Neural cell (in vitro differentiated cells): Measurements from ENCODE around the gene F5. TPM values are rescaled to one million over a fixed set of nuclear protein-coding genes. Genes with fewer than 3 reads are reported as not detected.
"Not testable (repeated sequence)": the region's sequence is repeated elsewhere in the genome, so short reads cannot be mapped to it uniquely, and the experiment has no call there.

ENCODE experiments used
- H2AFZ ChIP-seq: fragments of 200-600, 300-800 bp; sonication (generic), shearing (Covaris generic); 2 replicates; pipeline ENCODE4 v1.6.0; 2014; ENCODE audit warnings: low read depth, mild to moderate bottlenecking, antibody characterized with exemption, low read length, moderate library complexity
- H3F3A ChIP-seq: fragments of 200-600 bp; shearing (Covaris generic); 2 replicates; pipeline ENCODE4 v1.6.1; 2016; ENCODE audit warnings: mild to moderate bottlenecking, moderate library complexity, mixed read lengths, antibody characterized with exemption, low read length; ENCODE audit not compliant: insufficient read depth, poor library complexity, severe bottlenecking
- H3K27ac ChIP-seq: fragments of 200-600, 300-800 bp; sonication (generic), shearing (Covaris generic); 2 replicates; pipeline ENCODE4 v1.5.1; 2014; ENCODE audit warnings: mild to moderate bottlenecking, low read length, moderate library complexity
- H3K27me3 ChIP-seq: fragments of 300-800, 200-600 bp; sonication (generic), shearing (Covaris generic); 2 replicates; pipeline ENCODE4 v1.6.0; 2014; ENCODE audit warnings: mild to moderate bottlenecking, low read depth, low read length, moderate library complexity; ENCODE audit not compliant: insufficient read depth
- H3K36me3 ChIP-seq: fragments of 300-800, 200-600 bp; sonication (generic), shearing (Covaris generic); 2 replicates; pipeline ENCODE4 v1.5.1; 2014; ENCODE audit warnings: mild to moderate bottlenecking, antibody characterized with exemption, low read length, moderate library complexity; ENCODE audit not compliant: insufficient read depth
- H3K4me2 ChIP-seq: fragments of 300-800, 200-600 bp; sonication (generic), shearing (Covaris generic); 2 replicates; pipeline ENCODE4 v1.6.0; 2014; ENCODE audit warnings: mild to moderate bottlenecking, low read length
- H3K4me3 ChIP-seq: fragments of 300-800, 200-600 bp; sonication (generic), shearing (Covaris generic); 2 replicates; pipeline ENCODE4 v1.5.1; 2014; ENCODE audit warnings: mild to moderate bottlenecking, low read length, moderate library complexity
- H3K79me2 ChIP-seq: fragments of 200-600 bp; shearing (Covaris generic); replicated peaks from 2 replicates; pipeline ENCODE4 v1.6.0; 2014; ENCODE audit warnings: mild to moderate bottlenecking, low read length, moderate library complexity; ENCODE audit not compliant: insufficient read depth
- H3K9ac ChIP-seq: fragments of 300-800, 200-600 bp; sonication (generic), shearing (Covaris generic); 2 replicates; pipeline ENCODE4 v1.6.1; 2016; ENCODE audit warnings: mild to moderate bottlenecking, low read length, mixed read lengths
- H3K9me2 ChIP-seq: fragments of 200-600 bp; shearing (Covaris generic); 2 replicates; pipeline ENCODE4 v1.6.1; 2016; ENCODE audit warnings: mild to moderate bottlenecking, low read length, mixed read lengths; ENCODE audit not compliant: insufficient read depth
- H3K9me3 ChIP-seq: fragments of 200-600, 300-800 bp; sonication (generic), shearing (Covaris generic); 2 replicates; pipeline ENCODE4 v1.6.1; 2016; ENCODE audit warnings: mild to moderate bottlenecking, mixed run types, low read length, moderate library complexity, mixed read lengths
- H4K20me1 ChIP-seq: fragments of 200-600 bp; shearing (Covaris generic); 2 replicates; pipeline ENCODE4 v1.6.1; 2016; ENCODE audit warnings: mild to moderate bottlenecking, mixed run types; ENCODE audit not compliant: insufficient read depth
- CTCF ChIP-seq: fragments of 450-650 bp; IDR thresholded peaks from 2 replicates; pipeline ENCODE4 v1.5.1; 2014; ENCODE audit warnings: antibody characterized with exemption, mild to moderate bottlenecking, moderate library complexity; ENCODE audit not compliant: poor library complexity, severe bottlenecking
- EP300 ChIP-seq: fragments of 450-650 bp; conservative IDR thresholded peaks from 2 replicates; pipeline ENCODE4 v1.6.1; 2014; ENCODE audit warnings: antibody characterized with exemption, mild to moderate bottlenecking, moderate library complexity; ENCODE audit not compliant: poor library complexity, severe bottlenecking
- EZH2 ChIP-seq: fragments of 200-600, 300-800 bp; shearing (Covaris generic), sonication (generic); IDR thresholded peaks from 2 replicates; pipeline ENCODE4 v1.6.1; 2014; ENCODE audit warnings: antibody characterized with exemption, low read length, borderline replicate concordance, mild to moderate bottlenecking; ENCODE audit not compliant: insufficient read depth, poor library complexity, severe bottlenecking
- MXI1 ChIP-seq: fragments of 450-650 bp; conservative IDR thresholded peaks from 2 replicates; pipeline ENCODE4 v1.6.1; 2014; ENCODE audit warnings: antibody characterized with exemption, mild to moderate bottlenecking; ENCODE audit not compliant: poor library complexity, severe bottlenecking
- POLR2AphosphoS5 ChIP-seq: IDR thresholded peaks from 2 replicates; pipeline ENCODE4 v1.6.1; 2012
- RAD21 ChIP-seq: fragments of 450-650 bp; conservative IDR thresholded peaks from 2 replicates; pipeline ENCODE4 v1.6.1; 2014; ENCODE audit warnings: antibody characterized with exemption, mild to moderate bottlenecking, moderate library complexity
- SMC3 ChIP-seq: fragments of 450-650 bp; conservative IDR thresholded peaks from 2 replicates; pipeline ENCODE4 v1.6.1; 2014; ENCODE audit warnings: antibody characterized with exemption, mild to moderate bottlenecking, moderate library complexity; ENCODE audit not compliant: poor library complexity
- TAF1 ChIP-seq: IDR thresholded peaks from 2 replicates; pipeline ENCODE4 v1.6.1; 2012; ENCODE audit warnings: low read depth
- polyA plus RNA-seq: library from polyadenylated mRNA; depleted of rRNA; stranded (reverse); fragments of >200 nt; gene quantifications from 2 replicates; pipeline ENCODE4 v1.2.3, GENCODE V29; 2014
- TF ChIP-seq, protein P1 (sequence below): IDR thresholded peaks from 2 replicates; pipeline ENCODE4 v1.6.1; 2012; ENCODE audit warnings: borderline replicate concordance

The F5 gene
- polyA plus RNA-seq, 1 donor from 2014 or later, result not detected

DNA sequence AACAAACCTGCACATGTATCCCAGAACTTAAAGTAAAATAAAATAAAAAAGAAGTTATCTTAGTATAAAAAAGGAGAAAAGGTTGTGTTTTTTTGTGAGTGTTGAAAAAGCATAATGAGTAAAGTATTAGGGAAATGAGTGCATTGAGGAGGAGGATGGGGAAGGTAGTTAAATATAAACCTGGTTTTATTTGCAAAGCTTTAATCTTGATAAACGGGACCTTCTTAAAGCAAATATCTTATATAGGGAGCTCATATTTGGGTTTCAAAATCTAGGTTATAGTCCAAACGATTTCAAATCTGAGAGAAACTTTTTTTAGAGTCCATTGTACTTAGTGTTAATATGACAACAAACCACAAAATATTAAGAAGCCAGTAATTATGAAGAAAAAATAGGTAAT is 78.9 kb downstream of the F5 start:
- H3K27me3 ChIP-seq, result no peaks in the 10 kb centered on the region
- H3K79me2 ChIP-seq, result no peaks in the 10 kb centered on the region
- no peaks in the 10 kb centered on the region for H4K20me1 ChIP-seq
- H3K9me2 ChIP-seq, result no peaks in the 10 kb centered on the region
- no peak overlapping the region for H2AFZ ChIP-seq
- no peaks in the 10 kb centered on the region for H3K9me3 ChIP-seq
- H3K4me2 ChIP-seq, result no peak overlapping the region
- TF ChIP-seq, protein P1, sequence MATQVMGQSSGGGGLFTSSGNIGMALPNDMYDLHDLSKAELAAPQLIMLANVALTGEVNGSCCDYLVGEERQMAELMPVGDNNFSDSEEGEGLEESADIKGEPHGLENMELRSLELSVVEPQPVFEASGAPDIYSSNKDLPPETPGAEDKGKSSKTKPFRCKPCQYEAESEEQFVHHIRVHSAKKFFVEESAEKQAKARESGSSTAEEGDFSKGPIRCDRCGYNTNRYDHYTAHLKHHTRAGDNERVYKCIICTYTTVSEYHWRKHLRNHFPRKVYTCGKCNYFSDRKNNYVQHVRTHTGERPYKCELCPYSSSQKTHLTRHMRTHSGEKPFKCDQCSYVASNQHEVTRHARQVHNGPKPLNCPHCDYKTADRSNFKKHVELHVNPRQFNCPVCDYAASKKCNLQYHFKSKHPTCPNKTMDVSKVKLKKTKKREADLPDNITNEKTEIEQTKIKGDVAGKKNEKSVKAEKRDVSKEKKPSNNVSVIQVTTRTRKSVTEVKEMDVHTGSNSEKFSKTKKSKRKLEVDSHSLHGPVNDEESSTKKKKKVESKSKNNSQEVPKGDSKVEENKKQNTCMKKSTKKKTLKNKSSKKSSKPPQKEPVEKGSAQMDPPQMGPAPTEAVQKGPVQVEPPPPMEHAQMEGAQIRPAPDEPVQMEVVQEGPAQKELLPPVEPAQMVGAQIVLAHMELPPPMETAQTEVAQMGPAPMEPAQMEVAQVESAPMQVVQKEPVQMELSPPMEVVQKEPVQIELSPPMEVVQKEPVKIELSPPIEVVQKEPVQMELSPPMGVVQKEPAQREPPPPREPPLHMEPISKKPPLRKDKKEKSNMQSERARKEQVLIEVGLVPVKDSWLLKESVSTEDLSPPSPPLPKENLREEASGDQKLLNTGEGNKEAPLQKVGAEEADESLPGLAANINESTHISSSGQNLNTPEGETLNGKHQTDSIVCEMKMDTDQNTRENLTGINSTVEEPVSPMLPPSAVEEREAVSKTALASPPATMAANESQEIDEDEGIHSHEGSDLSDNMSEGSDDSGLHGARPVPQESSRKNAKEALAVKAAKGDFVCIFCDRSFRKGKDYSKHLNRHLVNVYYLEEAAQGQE, result no peak
- H3K36me3 ChIP-seq, result no peaks in the 10 kb centered on the region
- H3K4me3 ChIP-seq, result no peak overlapping the region
- H3K9ac ChIP-seq, result no peak overlapping the region
- no peak overlapping the region for H3K27ac ChIP-seq
- H3F3A ChIP-seq, result no peaks in the 10 kb centered on the region

DNA sequence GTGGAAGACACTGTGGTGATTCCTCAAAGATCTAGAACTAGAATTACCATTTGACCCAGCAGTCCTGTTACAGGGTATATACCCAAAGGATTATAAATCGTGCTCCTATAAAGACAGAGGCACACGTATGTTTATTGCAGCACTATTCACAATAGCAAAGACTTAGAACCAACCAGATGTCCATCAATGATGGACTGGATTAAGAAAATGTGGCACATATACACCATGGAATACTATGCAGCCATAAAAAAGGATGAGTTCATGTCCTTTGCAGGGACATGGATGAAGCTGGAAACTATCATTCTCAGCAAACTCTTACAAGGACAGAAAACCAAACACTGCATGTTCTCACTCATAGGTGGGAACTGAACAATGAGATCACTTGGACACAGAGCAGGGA is 82.7 kb downstream of the F5 start:
- H3K4me2 ChIP-seq, H3K9ac ChIP-seq, H3K27me3 ChIP-seq, H3K36me3 ChIP-seq, H4K20me1 ChIP-seq, H3K79me2 ChIP-seq, H2AFZ ChIP-seq, H3K9me2 ChIP-seq, H3K4me3 ChIP-seq, H3K9me3 ChIP-seq, H3F3A ChIP-seq, H3K27ac ChIP-seq: not testable (repeated sequence)

DNA sequence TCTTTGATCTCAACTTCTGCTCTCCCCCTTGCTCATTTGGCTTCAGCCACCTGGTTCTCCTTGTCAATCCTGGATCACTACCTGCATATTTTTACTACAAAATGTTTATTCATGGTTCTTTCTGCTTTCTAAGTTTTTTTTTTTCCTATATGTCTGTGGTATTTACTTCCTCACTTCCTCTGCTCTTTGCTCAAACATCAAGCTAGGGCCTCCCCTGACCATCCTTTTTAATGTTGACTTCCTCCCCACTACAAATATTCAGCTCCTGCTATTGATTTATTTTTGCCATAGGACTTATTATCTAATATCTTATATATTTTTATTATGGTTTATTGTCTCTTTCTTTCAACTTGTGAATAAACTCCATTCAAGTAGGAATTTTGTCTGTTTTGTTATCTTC is 86.5 kb downstream of the F5 start:
- H2AFZ ChIP-seq, result no peak overlapping the region
- no peaks in the 10 kb centered on the region for H3K79me2 ChIP-seq
- no peaks in the 10 kb centered on the region for H4K20me1 ChIP-seq
- no peaks in the 10 kb centered on the region for H3K9me2 ChIP-seq
- H3K27ac ChIP-seq, result no peak overlapping the region
- H3K9ac ChIP-seq, result no peak overlapping the region
- no peak overlapping the region for H3K4me2 ChIP-seq
- H3K36me3 ChIP-seq, result no peaks in the 10 kb centered on the region
- H3F3A ChIP-seq, result no peaks in the 10 kb centered on the region
- TF ChIP-seq SMC3 (no peak), EZH2 (no peak), RAD21 (no peak), TAF1 (no peak), POLR2AphosphoS5 (no peak), CTCF (no peak), EP300 (no peak), MXI1 (no peak)
- TF ChIP-seq, protein P1, result no peak
- H3K27me3 ChIP-seq, result no peaks in the 10 kb centered on the region
- no peak overlapping the region for H3K4me3 ChIP-seq
- no peaks in the 10 kb centered on the region for H3K9me3 ChIP-seq
